Measurements from ENCODE around the gene APOC4. TPM values are rescaled to one million over a fixed set of nuclear protein-coding genes. Genes with fewer than 3 reads are reported as not detected.
"Not testable (repeated sequence)": the region's sequence is repeated elsewhere in the genome, so short reads cannot be mapped to it uniquely, and the experiment has no call there.

APOC4 gene
- polyA plus RNA-seq, 1 of the 3 experiments (the other 2 are of a cell fraction), result not detected

DNA sequence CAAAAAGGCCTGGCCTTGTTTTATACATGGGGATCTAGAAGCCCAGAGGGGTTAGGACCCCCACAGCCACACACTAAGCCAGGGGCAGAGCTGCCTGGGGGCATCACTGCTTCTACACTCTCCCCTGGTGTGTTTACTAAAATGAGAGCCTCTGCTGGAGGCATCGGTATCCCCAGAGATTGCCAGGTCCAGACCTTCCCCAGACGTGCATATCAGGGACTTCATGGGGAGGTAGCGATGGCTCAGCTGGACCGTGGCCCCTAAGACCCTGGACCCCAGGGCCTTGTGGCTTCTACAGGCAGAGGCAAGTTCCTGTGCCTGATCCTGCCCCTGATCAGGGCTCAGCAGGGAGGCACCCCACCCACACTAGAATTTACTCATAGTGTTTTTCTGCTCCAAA lies 26.6 kb downstream of the APOC4 start (continued):
- TF ChIP-seq, protein P1, sequence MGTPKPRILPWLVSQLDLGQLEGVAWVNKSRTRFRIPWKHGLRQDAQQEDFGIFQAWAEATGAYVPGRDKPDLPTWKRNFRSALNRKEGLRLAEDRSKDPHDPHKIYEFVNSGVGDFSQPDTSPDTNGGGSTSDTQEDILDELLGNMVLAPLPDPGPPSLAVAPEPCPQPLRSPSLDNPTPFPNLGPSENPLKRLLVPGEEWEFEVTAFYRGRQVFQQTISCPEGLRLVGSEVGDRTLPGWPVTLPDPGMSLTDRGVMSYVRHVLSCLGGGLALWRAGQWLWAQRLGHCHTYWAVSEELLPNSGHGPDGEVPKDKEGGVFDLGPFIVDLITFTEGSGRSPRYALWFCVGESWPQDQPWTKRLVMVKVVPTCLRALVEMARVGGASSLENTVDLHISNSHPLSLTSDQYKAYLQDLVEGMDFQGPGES (IDR thresholded peaks at IDR 0.05; ENCODE audit: low read depth, low read length), result no peak
- TF ChIP-seq FOSL2 (IDR thresholded peaks at IDR 0.05; ENCODE audit: borderline replicate concordance, low read depth), result no peak

DNA sequence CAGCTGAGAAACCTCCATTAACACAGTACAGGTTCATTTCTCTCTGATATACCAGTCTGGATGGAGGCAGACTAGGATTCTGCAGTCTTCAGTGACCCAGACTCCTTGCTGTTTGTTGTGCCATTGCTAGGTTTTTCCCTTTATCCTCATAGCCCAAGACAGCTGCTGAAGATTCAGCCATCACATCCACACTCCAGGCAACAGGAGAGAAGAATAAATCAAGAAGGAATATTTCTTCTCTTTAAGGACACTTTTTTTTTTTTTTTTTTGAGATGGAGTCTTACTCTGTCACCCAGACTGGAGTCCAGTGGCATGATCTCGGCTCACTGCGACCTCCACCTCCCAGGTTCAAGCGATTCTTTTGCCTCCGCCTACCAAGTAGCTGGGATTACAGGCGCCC lies 27.4 kb downstream of the APOC4 start:
- POLR2A ChIA-PET, result no interaction called here
- Histone ChIP-seq H3K4me1 (ENCODE audit: control insufficient read depth in 1 of 2, insufficient read depth in 2 of 2, low read depth in 1 of 2, low read length in 1 of 2) (no peaks in the 10 kb centered on the region), H3K9me3 (no peaks in the 10 kb centered on the region), H3K9me2 (no peaks in the 10 kb centered on the region), H4K20me1 (ENCODE audit: insufficient read depth) (no peaks in the 10 kb centered on the region), H3K79me2 (ENCODE audit: insufficient read depth) (peaks cover 12% of the 10 kb centered on the region; the same call in 1 of the 2 replicates), H3K4me2 (no peak overlapping the region), H3F3A (replicated peaks; ENCODE audit: insufficient read depth) (peaks cover 2% of the 10 kb centered on the region), H3K36me3 (replicated peaks in 1 of 2; ENCODE audit: control insufficient read depth in 1 of 2, insufficient read depth in 2 of 2, low read length in 1 of 2) (peaks cover 13 to 35% of the 10 kb centered on the region in 2 experiments), H3K4me3 (ENCODE audit: low read depth in 2 of 2, low read length in 1 of 2) (no peak overlapping the region), H3K27me3 (ENCODE audit: insufficient read depth) (no peaks in the 10 kb centered on the region), H3K27ac (ENCODE audit: low read depth in 2 of 2, low read length in 1 of 2) (no peak overlapping the region), H2AFZ (ENCODE audit: low read depth) (no peak overlapping the region), H3K9ac (no peak overlapping the region)
- TF ChIP-seq YY1 (IDR thresholded peaks at IDR 0.05; ENCODE audit: low read depth) (no peak), TCF12 (IDR thresholded peaks at IDR 0.05) (no peak), RAD21 (IDR thresholded peaks at IDR 0.05; ENCODE audit: low read length) (no peak), FOXM1 (IDR thresholded peaks at IDR 0.05; ENCODE audit: low read depth) (no peak), MXI1 (IDR thresholded peaks at IDR 0.05; ENCODE audit: low read depth, low read length) (no peak), NFIC (IDR thresholded peaks at IDR 0.05; ENCODE audit: borderline replicate concordance) (no peak), TEAD4 (IDR thresholded peaks at IDR 0.05; ENCODE audit: borderline replicate concordance, insufficient read depth) (no peak), RCOR1 (IDR thresholded peaks at IDR 0.05; ENCODE audit: low read length) (no peak), RXRA (IDR thresholded peaks at IDR 0.05; ENCODE audit: borderline replicate concordance, low read depth) (no peak), FOSL2 (IDR thresholded peaks at IDR 0.05; ENCODE audit: borderline replicate concordance, low read depth) (no peak), POLR2AphosphoS5 (IDR thresholded peaks at IDR 0.05; ENCODE audit: low read depth, low read length) (no peak), MEF2A (IDR thresholded peaks at IDR 0.05; ENCODE audit: borderline replicate concordance, low read depth) (no peak)
- TF ChIP-seq, protein P2, sequence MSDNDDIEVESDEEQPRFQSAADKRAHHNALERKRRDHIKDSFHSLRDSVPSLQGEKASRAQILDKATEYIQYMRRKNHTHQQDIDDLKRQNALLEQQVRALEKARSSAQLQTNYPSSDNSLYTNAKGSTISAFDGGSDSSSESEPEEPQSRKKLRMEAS (IDR thresholded peaks at IDR 0.05; ENCODE audit: low read depth), result no peak
- TF ChIP-seq, protein P3, sequence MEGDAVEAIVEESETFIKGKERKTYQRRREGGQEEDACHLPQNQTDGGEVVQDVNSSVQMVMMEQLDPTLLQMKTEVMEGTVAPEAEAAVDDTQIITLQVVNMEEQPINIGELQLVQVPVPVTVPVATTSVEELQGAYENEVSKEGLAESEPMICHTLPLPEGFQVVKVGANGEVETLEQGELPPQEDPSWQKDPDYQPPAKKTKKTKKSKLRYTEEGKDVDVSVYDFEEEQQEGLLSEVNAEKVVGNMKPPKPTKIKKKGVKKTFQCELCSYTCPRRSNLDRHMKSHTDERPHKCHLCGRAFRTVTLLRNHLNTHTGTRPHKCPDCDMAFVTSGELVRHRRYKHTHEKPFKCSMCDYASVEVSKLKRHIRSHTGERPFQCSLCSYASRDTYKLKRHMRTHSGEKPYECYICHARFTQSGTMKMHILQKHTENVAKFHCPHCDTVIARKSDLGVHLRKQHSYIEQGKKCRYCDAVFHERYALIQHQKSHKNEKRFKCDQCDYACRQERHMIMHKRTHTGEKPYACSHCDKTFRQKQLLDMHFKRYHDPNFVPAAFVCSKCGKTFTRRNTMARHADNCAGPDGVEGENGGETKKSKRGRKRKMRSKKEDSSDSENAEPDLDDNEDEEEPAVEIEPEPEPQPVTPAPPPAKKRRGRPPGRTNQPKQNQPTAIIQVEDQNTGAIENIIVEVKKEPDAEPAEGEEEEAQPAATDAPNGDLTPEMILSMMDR (IDR thresholded peaks at IDR 0.05), result no peak
- TF ChIP-seq, protein P4, sequence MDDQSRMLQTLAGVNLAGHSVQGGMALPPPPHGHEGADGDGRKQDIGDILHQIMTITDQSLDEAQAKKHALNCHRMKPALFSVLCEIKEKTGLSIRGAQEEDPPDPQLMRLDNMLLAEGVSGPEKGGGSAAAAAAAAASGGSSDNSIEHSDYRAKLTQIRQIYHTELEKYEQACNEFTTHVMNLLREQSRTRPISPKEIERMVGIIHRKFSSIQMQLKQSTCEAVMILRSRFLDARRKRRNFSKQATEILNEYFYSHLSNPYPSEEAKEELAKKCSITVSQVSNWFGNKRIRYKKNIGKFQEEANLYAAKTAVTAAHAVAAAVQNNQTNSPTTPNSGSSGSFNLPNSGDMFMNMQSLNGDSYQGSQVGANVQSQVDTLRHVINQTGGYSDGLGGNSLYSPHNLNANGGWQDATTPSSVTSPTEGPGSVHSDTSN (IDR thresholded peaks at IDR 0.05), result no peak
- no peak for DNase-seq
- WGBS (ENCODE audit: low lambda C conversion rate), result 96% methylated on average over 5 of the region's 5 CpGs
- CTCF ChIA-PET, result interaction anchor here (0.9 kb wide), 1 partner anchor 17 kb away, joined by 3 read pairs; no protein-coding TSS in a partner anchor

DNA sequence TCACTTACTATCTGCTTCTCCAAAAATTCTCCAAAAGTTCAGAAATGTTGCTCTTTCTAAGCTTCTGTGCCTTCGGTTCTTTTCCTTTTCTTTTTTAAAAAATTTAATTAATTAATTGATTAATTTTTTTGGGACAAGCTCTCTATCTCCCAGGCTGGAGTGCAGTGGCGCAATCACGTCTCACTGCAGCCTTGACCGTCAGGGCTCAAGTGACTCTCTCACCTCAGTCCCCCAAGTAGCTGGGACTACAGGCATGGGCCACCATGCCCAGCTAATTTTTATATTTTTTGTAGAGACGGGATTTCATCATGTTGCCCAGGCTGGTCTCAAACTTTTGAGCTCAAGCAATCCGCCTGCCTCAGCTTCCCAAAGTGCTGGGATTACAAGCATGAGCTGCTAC lies 29.4 kb downstream of the APOC4 start:
- ChIA-PET CTCF (interaction anchor here (0.8 to 1.6 kb wide), 4 partner anchors 13 to 67 kb away, joined by 3 to 4 read pairs (median 3); no protein-coding TSS in a partner anchor), POLR2A (interaction anchor here (0.6 kb wide), 1 partner anchor 8 kb away, joined by 4 read pairs; no protein-coding TSS in a partner anchor)
- not testable (repeated sequence) for H2AFZ ChIP-seq (ENCODE audit: low read depth); H4K20me1 ChIP-seq (ENCODE audit: insufficient read depth); H3F3A ChIP-seq (replicated peaks; ENCODE audit: insufficient read depth); H3K4me2 ChIP-seq; H3K4me3 ChIP-seq (ENCODE audit: low read depth in 2 of 2, low read length in 1 of 2); DNase-seq; H3K27ac ChIP-seq (ENCODE audit: low read depth in 2 of 2, low read length in 1 of 2); H3K4me1 ChIP-seq (ENCODE audit: control insufficient read depth in 1 of 2, insufficient read depth in 2 of 2, low read depth in 1 of 2, low read length in 1 of 2); H3K9ac ChIP-seq; H3K9me3 ChIP-seq; H3K27me3 ChIP-seq (ENCODE audit: insufficient read depth); H3K9me2 ChIP-seq
- 88% methylated on average over 6 of the region's 6 CpGs for WGBS (ENCODE audit: low lambda C conversion rate)
- Histone ChIP-seq H3K36me3 (replicated peaks in 1 of 2; ENCODE audit: control insufficient read depth in 1 of 2, insufficient read depth in 2 of 2, low read length in 1 of 2) (peaks cover 19 to 44% of the 10 kb centered on the region in 2 experiments), H3K79me2 (ENCODE audit: insufficient read depth) (peaks cover 12% of the 10 kb centered on the region; the same call in 1 of the 2 replicates)

Data from SK-N-SH (cell line).